Panc1 (cell line): Measurements from ENCODE around the gene PAMR1.

Experiments used
- POLR2AphosphoS5 ChIP-seq: IDR thresholded peaks from 2 replicates; pipeline ENCODE4 v1.6.1; 2012; ENCODE audit warnings: mild to moderate bottlenecking, low read depth, low read length, moderate library complexity
- SIN3A ChIP-seq: IDR thresholded peaks from 2 replicates; pipeline ENCODE4 v1.6.1; 2012; ENCODE audit warnings: low read depth, mild to moderate bottlenecking, low read length, moderate library complexity, borderline replicate concordance; ENCODE audit not compliant: insufficient read depth
- TF ChIP-seq, protein P1 (sequence below): fragments of 450-650 bp; IDR thresholded peaks from 2 replicates; pipeline ENCODE4 v1.5.1; 2017; ENCODE audit warnings: mild to moderate bottlenecking
- TF ChIP-seq, protein P2 (sequence below), 2 experiments: IDR thresholded peaks; 2 replicates each; pipeline ENCODE4 v1.6.1; 2011 to 2012; ENCODE audit warnings: low read depth in 2 of 2, control low read depth in 1 of 2, low read length in 1 of 2, mild to moderate bottlenecking in 1 of 2, moderate library complexity in 1 of 2; ENCODE audit not compliant: insufficient read depth in 1 of 2

DNA sequence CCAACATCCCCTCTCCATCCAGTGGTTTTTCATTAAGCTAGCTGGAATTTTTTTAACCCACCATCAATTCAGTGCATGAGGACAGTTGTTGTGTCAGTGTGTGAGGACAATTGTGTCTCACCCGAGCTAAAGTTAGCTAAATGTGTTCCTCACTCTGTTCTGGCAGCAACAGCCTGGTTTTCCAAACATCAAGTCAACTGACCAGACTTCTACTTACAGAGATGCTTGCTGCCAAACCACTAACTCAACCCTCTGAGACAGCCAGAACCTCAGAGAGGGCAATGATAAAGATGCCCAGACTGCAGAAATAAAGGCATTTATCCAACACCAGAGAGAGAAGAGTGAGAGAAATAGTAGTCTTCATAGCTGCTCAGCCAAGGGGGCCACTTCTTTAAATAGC lies 6.7 kb downstream of the PAMR1 start:
- TF ChIP-seq, protein P1, sequence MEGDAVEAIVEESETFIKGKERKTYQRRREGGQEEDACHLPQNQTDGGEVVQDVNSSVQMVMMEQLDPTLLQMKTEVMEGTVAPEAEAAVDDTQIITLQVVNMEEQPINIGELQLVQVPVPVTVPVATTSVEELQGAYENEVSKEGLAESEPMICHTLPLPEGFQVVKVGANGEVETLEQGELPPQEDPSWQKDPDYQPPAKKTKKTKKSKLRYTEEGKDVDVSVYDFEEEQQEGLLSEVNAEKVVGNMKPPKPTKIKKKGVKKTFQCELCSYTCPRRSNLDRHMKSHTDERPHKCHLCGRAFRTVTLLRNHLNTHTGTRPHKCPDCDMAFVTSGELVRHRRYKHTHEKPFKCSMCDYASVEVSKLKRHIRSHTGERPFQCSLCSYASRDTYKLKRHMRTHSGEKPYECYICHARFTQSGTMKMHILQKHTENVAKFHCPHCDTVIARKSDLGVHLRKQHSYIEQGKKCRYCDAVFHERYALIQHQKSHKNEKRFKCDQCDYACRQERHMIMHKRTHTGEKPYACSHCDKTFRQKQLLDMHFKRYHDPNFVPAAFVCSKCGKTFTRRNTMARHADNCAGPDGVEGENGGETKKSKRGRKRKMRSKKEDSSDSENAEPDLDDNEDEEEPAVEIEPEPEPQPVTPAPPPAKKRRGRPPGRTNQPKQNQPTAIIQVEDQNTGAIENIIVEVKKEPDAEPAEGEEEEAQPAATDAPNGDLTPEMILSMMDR, result no peak
- TF ChIP-seq POLR2AphosphoS5 (no peak), SIN3A (no peak)
- TF ChIP-seq, protein P2, sequence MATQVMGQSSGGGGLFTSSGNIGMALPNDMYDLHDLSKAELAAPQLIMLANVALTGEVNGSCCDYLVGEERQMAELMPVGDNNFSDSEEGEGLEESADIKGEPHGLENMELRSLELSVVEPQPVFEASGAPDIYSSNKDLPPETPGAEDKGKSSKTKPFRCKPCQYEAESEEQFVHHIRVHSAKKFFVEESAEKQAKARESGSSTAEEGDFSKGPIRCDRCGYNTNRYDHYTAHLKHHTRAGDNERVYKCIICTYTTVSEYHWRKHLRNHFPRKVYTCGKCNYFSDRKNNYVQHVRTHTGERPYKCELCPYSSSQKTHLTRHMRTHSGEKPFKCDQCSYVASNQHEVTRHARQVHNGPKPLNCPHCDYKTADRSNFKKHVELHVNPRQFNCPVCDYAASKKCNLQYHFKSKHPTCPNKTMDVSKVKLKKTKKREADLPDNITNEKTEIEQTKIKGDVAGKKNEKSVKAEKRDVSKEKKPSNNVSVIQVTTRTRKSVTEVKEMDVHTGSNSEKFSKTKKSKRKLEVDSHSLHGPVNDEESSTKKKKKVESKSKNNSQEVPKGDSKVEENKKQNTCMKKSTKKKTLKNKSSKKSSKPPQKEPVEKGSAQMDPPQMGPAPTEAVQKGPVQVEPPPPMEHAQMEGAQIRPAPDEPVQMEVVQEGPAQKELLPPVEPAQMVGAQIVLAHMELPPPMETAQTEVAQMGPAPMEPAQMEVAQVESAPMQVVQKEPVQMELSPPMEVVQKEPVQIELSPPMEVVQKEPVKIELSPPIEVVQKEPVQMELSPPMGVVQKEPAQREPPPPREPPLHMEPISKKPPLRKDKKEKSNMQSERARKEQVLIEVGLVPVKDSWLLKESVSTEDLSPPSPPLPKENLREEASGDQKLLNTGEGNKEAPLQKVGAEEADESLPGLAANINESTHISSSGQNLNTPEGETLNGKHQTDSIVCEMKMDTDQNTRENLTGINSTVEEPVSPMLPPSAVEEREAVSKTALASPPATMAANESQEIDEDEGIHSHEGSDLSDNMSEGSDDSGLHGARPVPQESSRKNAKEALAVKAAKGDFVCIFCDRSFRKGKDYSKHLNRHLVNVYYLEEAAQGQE (IDR thresholded peaks at IDR 0.05; ENCODE audit: insufficient read depth in 1 of 2, low read depth in 2 of 2, low read length in 1 of 2), result no peak
